HCT116 (cell line): ENCODE results near the gene DNMT3B.

Source experiments
- CBX3 ChIP-seq: IDR thresholded peaks from 2 replicates; pipeline ENCODE4 v1.6.1; 2012; ENCODE audit warnings: low read depth
- CEBPB ChIP-seq: IDR thresholded peaks from 2 replicates; pipeline ENCODE4 v1.6.1; 2012; ENCODE audit warnings: low read depth
- CTCF ChIP-seq, 3 experiments: fragments of 200-600 bp in 1 of 3; sonication (generic) in 1 of 3; IDR thresholded peaks in 2 of 3; conservative IDR thresholded peaks in 1 of 3; 2 replicates each; pipeline ENCODE4 v1.5.1; 2012 to 2017; ENCODE audit warnings: low read depth in 2 of 3, low read length in 2 of 3, antibody characterized with exemption in 1 of 3, borderline replicate concordance in 1 of 3, control low read depth in 1 of 3, mild to moderate bottlenecking in 1 of 3, mixed read lengths in 1 of 3, mixed run types in 1 of 3, moderate library complexity in 1 of 3; ENCODE audit not compliant: insufficient read depth in 1 of 3
- EZH2phosphoT487 ChIP-seq: fragments of 200-600 bp; IDR thresholded peaks from 2 replicates; pipeline ENCODE4 v1.6.1; 2018; ENCODE audit warnings: antibody characterized with exemption, borderline replicate concordance
- JUND ChIP-seq: IDR thresholded peaks from 2 replicates; pipeline ENCODE4 v1.6.1; 2012
- MAX ChIP-seq: IDR thresholded peaks from 2 replicates; pipeline ENCODE4 v1.6.1; 2012
- POLR2A ChIP-seq: IDR thresholded peaks from 2 replicates; pipeline ENCODE4 v1.7.0; 2011; ENCODE audit warnings: borderline replicate concordance; ENCODE audit not compliant: insufficient read depth, insufficient read length; ENCODE audit errors: extremely low read depth
- POLR2AphosphoS5 ChIP-seq: IDR thresholded peaks from 2 replicates; pipeline ENCODE4 v1.6.1; 2011; ENCODE audit warnings: mild to moderate bottlenecking, low read depth, low read length, moderate library complexity
- RAD21 ChIP-seq: IDR thresholded peaks from 2 replicates; pipeline ENCODE4 v1.6.1; 2012; ENCODE audit warnings: low read depth, mild to moderate bottlenecking
- REST ChIP-seq: IDR thresholded peaks from 2 replicates; pipeline ENCODE4 v1.6.1; 2012; ENCODE audit warnings: low read depth
- SRF ChIP-seq: IDR thresholded peaks from 2 replicates; pipeline ENCODE4 v1.6.1; 2012; ENCODE audit warnings: low read depth
- TCF7L2 ChIP-seq: IDR thresholded peaks from 2 replicates; pipeline ENCODE4 v1.7.0; 2011; ENCODE audit warnings: borderline replicate concordance, inconsistent platforms; ENCODE audit not compliant: insufficient read depth, insufficient read length; ENCODE audit errors: extremely low read depth
- ZFX ChIP-seq: fragments of 450-650 bp; IDR thresholded peaks from 2 replicates; pipeline ENCODE4 v1.6.1; 2017
- ZNF274 ChIP-seq: fragments of 200-500 bp; sonication (Bioruptor generic); IDR thresholded peaks from 2 replicates; pipeline ENCODE4 v1.6.1; 2014; ENCODE audit warnings: mild to moderate bottlenecking, low read depth, low read length, inconsistent platforms

- TF ChIP-seq REST = no peak
- TF ChIP-seq EZH2phosphoT487 = no peak
- TF ChIP-seq CTCF (IDR thresholded peaks at IDR 0.05 in 2 of 3, conservative IDR thresholded peaks at IDR 0.05 in 1 of 3; ENCODE audit: borderline replicate concordance in 1 of 3, insufficient read depth in 1 of 3, low read depth in 2 of 3, low read length in 2 of 3) = no peak
- no peak for TF ChIP-seq CEBPB
- TF ChIP-seq POLR2A = no peak
- TF ChIP-seq POLR2AphosphoS5 = no peak
- TF ChIP-seq JUND = no peak
- no peak for TF ChIP-seq TCF7L2
- no peak for TF ChIP-seq CBX3
- TF ChIP-seq RAD21 = no peak
- TF ChIP-seq MAX = no peak
- TF ChIP-seq ZNF274 = no peak
- TF ChIP-seq SRF = no peak
- TF ChIP-seq ZFX = no peak
Measured at GRCh38 chr20:32805721-32806120, 43.5 kb downstream of the DNMT3B start.
